ENCODE data around the gene HDHD5.

HDHD5 gene

DNA sequence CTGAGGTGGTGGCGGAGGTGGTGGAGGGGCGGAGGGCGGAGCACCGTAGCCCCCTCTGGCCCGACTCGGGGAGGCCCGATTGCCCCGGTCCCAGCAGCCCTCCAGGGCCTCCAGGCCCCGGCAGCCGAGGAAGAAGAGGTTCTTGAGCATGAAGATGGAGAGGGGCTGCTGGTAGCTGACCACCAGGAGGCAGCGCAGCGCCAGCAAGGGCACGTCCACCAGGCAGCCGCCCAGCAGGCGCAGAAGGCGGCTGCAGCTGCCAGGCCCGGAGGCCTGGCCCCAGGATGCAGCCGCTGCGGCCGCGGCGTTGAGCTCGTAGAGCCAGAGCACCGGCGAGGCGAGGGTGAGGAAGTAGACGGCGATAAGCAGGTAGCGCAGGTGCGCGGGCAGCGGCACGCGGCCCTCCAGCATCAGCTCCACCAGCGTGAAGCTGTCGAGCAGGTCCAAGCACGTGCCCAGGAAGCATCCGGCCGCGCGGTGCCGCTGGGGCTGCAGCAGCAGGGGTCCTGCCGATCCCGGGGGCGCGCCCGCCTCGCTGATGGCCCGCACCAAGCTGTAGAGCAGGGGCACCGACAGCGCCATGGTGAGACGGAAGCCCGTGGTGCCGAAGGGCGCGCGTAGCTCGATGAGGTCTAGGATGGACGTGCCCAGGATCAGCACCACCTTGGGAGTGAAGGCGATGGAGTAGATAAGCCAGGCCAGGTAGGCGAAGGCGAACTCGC, 39.4 kb downstream of the HDHD5 start:
- TF ChIP-seq, protein P1, sequence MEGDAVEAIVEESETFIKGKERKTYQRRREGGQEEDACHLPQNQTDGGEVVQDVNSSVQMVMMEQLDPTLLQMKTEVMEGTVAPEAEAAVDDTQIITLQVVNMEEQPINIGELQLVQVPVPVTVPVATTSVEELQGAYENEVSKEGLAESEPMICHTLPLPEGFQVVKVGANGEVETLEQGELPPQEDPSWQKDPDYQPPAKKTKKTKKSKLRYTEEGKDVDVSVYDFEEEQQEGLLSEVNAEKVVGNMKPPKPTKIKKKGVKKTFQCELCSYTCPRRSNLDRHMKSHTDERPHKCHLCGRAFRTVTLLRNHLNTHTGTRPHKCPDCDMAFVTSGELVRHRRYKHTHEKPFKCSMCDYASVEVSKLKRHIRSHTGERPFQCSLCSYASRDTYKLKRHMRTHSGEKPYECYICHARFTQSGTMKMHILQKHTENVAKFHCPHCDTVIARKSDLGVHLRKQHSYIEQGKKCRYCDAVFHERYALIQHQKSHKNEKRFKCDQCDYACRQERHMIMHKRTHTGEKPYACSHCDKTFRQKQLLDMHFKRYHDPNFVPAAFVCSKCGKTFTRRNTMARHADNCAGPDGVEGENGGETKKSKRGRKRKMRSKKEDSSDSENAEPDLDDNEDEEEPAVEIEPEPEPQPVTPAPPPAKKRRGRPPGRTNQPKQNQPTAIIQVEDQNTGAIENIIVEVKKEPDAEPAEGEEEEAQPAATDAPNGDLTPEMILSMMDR (IDR thresholded peaks at IDR 0.05; ENCODE audit: low read depth, low read length) = peak; percentile 56

DNA sequence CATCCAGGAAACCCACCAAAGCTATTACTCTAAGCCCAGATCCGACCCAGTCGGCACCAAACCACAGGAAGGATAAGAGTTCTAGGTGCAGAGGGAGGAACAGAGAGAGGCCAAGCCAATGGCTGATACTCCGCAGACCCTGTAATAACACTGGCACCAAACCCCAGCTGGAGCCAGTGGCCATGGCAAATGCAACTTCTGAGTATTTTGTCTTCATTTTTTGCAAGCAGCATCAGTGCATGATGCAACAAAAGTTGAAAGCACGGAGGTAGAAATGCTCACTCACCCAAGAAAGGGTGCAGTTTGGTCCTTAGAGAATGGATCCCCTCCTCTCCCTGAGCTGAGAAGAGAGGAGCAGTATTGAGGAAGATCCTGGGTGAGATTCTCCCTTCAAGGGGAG, 40.7 kb downstream of the HDHD5 start:
- H3K9me3 ChIP-seq = no peaks in the 10 kb centered on the region
- no peak for DNase-seq
- H3K4me1 ChIP-seq = no peaks in the 10 kb centered on the region
- H3K36me3 ChIP-seq = no peaks in the 10 kb centered on the region
- no peaks in the 10 kb centered on the region for H3K27me3 ChIP-seq
- H3K4me3 ChIP-seq (ENCODE audit: low read depth, low read length) = no peak overlapping the region
- TF ChIP-seq, protein P1 (IDR thresholded peaks at IDR 0.05; ENCODE audit: low read depth, low read length) = no peak

More for the DNA sequence above, 39.4 kb downstream of the HDHD5 start:
- Histone ChIP-seq H3K27me3 (no peaks in the 10 kb centered on the region), H3K36me3 (no peaks in the 10 kb centered on the region), H3K4me1 (no peaks in the 10 kb centered on the region), H3K9me3 (no peaks in the 10 kb centered on the region), H3K4me3 (ENCODE audit: low read depth, low read length) (no peak overlapping the region)
- DNase-seq = peak; percentile 62

DNA sequence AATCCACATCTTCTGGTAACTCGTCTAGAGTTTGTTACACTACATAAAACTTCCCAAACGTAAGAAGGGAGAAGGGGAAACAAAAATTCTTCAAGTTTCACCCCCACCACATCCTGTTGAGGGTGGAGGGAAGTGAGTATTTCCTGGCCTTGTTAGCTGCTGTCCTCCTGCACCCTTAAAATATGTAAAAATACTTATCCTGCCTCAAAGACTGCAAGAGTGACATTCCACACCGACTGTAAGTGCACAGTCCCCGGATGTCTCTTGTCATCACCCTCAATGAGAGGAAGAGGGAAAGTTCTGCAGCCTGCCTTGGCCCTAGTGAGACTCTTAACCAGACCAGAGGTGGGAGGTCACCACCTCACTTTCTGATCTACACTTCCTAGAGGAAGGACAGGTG, 41.2 kb downstream of the HDHD5 start:
- Histone ChIP-seq H3K36me3 (no peaks in the 10 kb centered on the region), H3K27me3 (no peaks in the 10 kb centered on the region), H3K4me3 (ENCODE audit: low read depth, low read length) (no peak overlapping the region), H3K4me1 (no peaks in the 10 kb centered on the region), H3K9me3 (no peaks in the 10 kb centered on the region)
- no peak for DNase-seq
- TF ChIP-seq, protein P1 (IDR thresholded peaks at IDR 0.05; ENCODE audit: low read depth, low read length) = no peak

DNA sequence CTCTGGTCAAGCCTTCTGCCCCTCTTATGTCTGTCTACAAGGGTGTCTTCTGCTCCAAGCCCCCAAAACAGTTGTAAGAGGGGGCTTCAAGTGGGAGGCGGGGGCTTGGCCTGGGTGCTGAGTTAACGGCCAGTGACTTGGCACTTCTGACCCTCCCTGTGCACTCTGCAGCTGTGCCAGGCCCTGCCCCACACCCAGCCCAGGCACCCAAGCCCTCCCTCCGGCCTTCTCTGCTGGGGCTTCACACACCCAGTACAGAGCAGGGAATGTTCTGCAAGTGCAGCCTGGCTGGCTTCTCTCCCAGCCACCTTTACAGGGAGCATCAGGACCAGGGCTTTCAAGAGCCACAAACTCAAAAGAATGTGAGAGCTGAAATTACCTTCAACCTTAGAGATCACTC, 41.7 kb downstream of the HDHD5 start:
- Histone ChIP-seq H3K27me3 (no peaks in the 10 kb centered on the region), H3K4me3 (ENCODE audit: low read depth, low read length) (no peak overlapping the region), H3K4me1 (no peaks in the 10 kb centered on the region), H3K9me3 (no peaks in the 10 kb centered on the region), H3K36me3 (no peaks in the 10 kb centered on the region)
- TF ChIP-seq, protein P1 (IDR thresholded peaks at IDR 0.05; ENCODE audit: low read depth, low read length) = no peak
- no peak for DNase-seq

DNA sequence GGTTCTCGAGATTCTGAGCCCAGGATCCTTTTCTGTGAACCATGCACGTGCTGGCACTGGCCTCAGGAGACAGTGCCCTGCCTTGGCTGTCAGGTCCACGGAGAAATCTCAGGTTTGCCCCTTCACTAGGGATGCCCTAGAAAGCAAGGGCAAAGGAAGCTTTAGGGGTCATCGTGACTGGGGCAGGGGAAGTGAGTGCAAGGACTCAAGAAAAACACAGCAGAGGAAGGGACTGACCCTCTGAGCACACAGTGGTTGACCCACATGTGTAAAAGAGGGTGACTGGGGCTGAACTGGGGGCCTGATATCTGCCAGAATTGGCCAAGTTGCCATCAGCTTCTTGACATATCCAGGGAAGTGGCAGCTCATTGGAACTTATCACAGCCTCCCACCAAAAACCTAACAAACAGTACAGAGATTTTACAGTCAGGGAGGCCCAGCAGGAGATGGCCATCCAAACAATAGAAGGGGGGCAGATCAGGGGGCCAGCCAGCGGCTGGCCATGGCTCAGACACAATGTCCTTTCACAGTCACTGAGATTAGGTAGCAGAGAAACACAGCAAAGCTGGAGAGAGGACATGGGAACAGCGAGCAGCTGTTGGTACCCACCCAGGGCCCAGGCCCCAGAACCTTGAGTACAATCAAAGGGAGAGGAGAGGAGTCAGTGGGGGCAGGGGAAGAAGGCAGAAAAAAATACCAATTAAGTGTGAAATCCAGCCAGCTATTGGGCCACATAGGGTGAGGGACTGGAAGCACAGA, 42.3 kb downstream of the HDHD5 start:
- TF ChIP-seq, protein P1 (IDR thresholded peaks at IDR 0.05; ENCODE audit: low read depth, low read length) = no peak
- Histone ChIP-seq H3K9me3 (no peaks in the 10 kb centered on the region), H3K27me3 (no peaks in the 10 kb centered on the region), H3K4me1 (no peaks in the 10 kb centered on the region), H3K36me3 (no peaks in the 10 kb centered on the region), H3K4me3 (ENCODE audit: low read depth, low read length) (no peak overlapping the region)
- no peak for DNase-seq
